T1000 (cell line): Measurements from ENCODE around the gene TDRD12.

Experiments
- DNase-seq: peaks from one replicate; lab custom pipeline; 2025; ENCODE audit warnings: mixed read lengths; lab: John Stamatoyannopoulos, UW

The TDRD12 gene

GRCh38 chr19:32868206-32868950 lies 148.8 kb downstream of the TDRD12 start:
- DNase-seq: no peak

GRCh38 chr19:32869369-32869965 lies 149.9 kb downstream of the TDRD12 start, which contains the start of gene SLC7A9:
Gene SLC7A9, minus strand, starts transcription at chr19:32869767. Its CDS starts 1,233 bp downstream, at chr19:32868534.
- DNase-seq: no peak

GRCh38 chr19:32869966-32870573 lies 150.5 kb downstream of the TDRD12 start:
- DNase-seq: no peak

- no peak for DNase-seq
These were observed 151.4 kb downstream of the TDRD12 start for GRCh38 chr19:32870981-32871451.

GRCh38 chr19:32872391-32872790 lies 152.8 kb downstream of the TDRD12 start:
- no peak for DNase-seq

GRCh38 chr19:32873247-32873959 lies 153.8 kb downstream of the TDRD12 start:
- DNase-seq: no peak

GRCh38 chr19:32874605-32875004 lies 155.0 kb downstream of the TDRD12 start:
- no peak for DNase-seq

GRCh38 chr19:32875428-32875827 lies 155.9 kb downstream of the TDRD12 start:
- no peak for DNase-seq

- DNase-seq: no peak
These were observed 156.8 kb downstream of the TDRD12 start for GRCh38 chr19:32876236-32876918.

GRCh38 chr19:32876919-32877285 lies 157.3 kb downstream of the TDRD12 start:
- peak; percentile 78 for DNase-seq
